A549 (cell line): ENCODE data around the gene FAM120B.

ENCODE experiments used
- CHD4 ChIP-seq: fragments of 200-600 bp; sonication (generic); IDR thresholded peaks from 2 replicates; pipeline ENCODE4 v1.6.1; 2016; ENCODE audit warnings: antibody characterized with exemption, mild to moderate bottlenecking, borderline replicate concordance
- EP300 ChIP-seq, 2 experiments: fragments of >200 bp; sonication (Bioruptor Twin); formaldehyde crosslinking; IDR thresholded peaks; 2 replicates in 1 of 2; 3 replicates in 1 of 2; pipeline ENCODE4 v1.6.1; 2016 to 2017
- ESRRA ChIP-seq: fragments of 150-350 bp; IDR thresholded peaks from 2 replicates; pipeline ENCODE4 v1.6.1; 2014; ENCODE audit warnings: mild to moderate bottlenecking, low read length, borderline replicate concordance
- FOXS1 ChIP-seq: fragments of 250-450 bp; sonication (Bioruptor Pico); IDR thresholded peaks from 2 replicates; pipeline ENCODE4 v1.5.0; 2020; ENCODE audit warnings: mild to moderate bottlenecking, moderate library complexity
- JUN ChIP-seq, 2 experiments: fragments of >200 bp; sonication (Bioruptor Twin); formaldehyde crosslinking; IDR thresholded peaks; 2 replicates in 1 of 2; 3 replicates in 1 of 2; pipeline ENCODE4 v1.6.1; 2016 to 2017
- KDM1A ChIP-seq: fragments of 200-600 bp; sonication (generic); IDR thresholded peaks from 2 replicates; pipeline ENCODE4 v1.6.1; 2016; ENCODE audit warnings: low read depth, mild to moderate bottlenecking
- MYC ChIP-seq: IDR thresholded peaks from 2 replicates; pipeline ENCODE4 v1.6.1; 2012; ENCODE audit warnings: mild to moderate bottlenecking, inconsistent platforms, low read length, improper control_type of control experiment, borderline replicate concordance
- NPAS2 ChIP-seq: fragments of 250-450 bp; sonication (Bioruptor Pico); IDR thresholded peaks from 2 replicates; pipeline ENCODE4 v1.8.0; 2022; ENCODE audit warnings: mild to moderate bottlenecking, moderate library complexity, borderline replicate concordance
- POLR2A ChIP-seq: IDR thresholded peaks from 2 replicates; pipeline ENCODE4 v1.6.1; 2012; ENCODE audit warnings: mild to moderate bottlenecking, low read length
- RAD21 ChIP-seq, 2 experiments: fragments of >200 bp in 1 of 2; sonication (Bioruptor Twin) in 1 of 2; formaldehyde crosslinking in 1 of 2; IDR thresholded peaks in 1 of 2; conservative IDR thresholded peaks in 1 of 2; 2 replicates in 1 of 2; 3 replicates in 1 of 2; pipeline ENCODE4 v1.6.1; 2012 to 2018; ENCODE audit warnings: inconsistent platforms in 1 of 2
- RCOR1 ChIP-seq: fragments of 150-350 bp; IDR thresholded peaks from 2 replicates; pipeline ENCODE4 v1.6.1; 2014; ENCODE audit warnings: antibody characterized with exemption, low read length, low read depth
- SMC3 ChIP-seq: fragments of >200 bp; sonication (Bioruptor Twin); formaldehyde crosslinking; IDR thresholded peaks from 3 replicates; pipeline ENCODE4 v1.6.1; 2018; ENCODE audit warnings: inconsistent platforms
- TF ChIP-seq, protein P1 (sequence below): fragments of >200 bp; sonication (Bioruptor Twin); formaldehyde crosslinking; IDR thresholded peaks from 3 replicates; pipeline ENCODE4 v1.5.1; 2016
- TF ChIP-seq, protein P2 (sequence below): fragments of 450-650 bp; IDR thresholded peaks from 2 replicates; pipeline ENCODE4 v1.6.1; 2014; ENCODE audit warnings: antibody characterized with exemption

DNA sequence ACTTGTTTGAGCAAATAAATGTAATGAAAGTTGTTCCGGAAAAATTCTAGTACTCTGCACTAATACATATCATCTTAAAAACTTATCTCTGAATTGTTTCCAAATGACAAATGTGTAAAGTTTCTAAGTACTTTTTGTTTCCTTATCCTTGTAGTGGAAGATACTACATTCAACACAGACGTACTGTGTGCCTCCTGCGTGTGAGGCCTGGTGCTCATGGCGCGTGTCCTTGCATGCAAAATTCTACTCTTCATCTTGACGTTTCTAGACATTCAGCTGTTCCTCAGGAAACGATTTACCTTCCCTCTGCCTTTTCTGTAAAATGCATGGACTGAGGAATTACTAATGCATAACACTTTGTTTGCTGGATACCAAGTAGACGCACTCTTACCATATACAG is 27.1 kb upstream of the FAM120B start:
- TF ChIP-seq JUN (IDR thresholded peaks at IDR 0.05) (no peak), MYC (no peak), NPAS2 (no peak), EP300 (IDR thresholded peaks at IDR 0.05) (no peak), RAD21 (conservative IDR thresholded peaks at IDR 0.05 in 1 of 2, IDR thresholded peaks at IDR 0.05 in 1 of 2) (no peak), RCOR1 (no peak), CHD4 (no peak), SMC3 (no peak), ESRRA (no peak), KDM1A (no peak), POLR2A (no peak), FOXS1 (CRISPR knock-in tag) (no peak)
- TF ChIP-seq, protein P1, sequence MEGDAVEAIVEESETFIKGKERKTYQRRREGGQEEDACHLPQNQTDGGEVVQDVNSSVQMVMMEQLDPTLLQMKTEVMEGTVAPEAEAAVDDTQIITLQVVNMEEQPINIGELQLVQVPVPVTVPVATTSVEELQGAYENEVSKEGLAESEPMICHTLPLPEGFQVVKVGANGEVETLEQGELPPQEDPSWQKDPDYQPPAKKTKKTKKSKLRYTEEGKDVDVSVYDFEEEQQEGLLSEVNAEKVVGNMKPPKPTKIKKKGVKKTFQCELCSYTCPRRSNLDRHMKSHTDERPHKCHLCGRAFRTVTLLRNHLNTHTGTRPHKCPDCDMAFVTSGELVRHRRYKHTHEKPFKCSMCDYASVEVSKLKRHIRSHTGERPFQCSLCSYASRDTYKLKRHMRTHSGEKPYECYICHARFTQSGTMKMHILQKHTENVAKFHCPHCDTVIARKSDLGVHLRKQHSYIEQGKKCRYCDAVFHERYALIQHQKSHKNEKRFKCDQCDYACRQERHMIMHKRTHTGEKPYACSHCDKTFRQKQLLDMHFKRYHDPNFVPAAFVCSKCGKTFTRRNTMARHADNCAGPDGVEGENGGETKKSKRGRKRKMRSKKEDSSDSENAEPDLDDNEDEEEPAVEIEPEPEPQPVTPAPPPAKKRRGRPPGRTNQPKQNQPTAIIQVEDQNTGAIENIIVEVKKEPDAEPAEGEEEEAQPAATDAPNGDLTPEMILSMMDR, result no peak
- TF ChIP-seq, protein P2, sequence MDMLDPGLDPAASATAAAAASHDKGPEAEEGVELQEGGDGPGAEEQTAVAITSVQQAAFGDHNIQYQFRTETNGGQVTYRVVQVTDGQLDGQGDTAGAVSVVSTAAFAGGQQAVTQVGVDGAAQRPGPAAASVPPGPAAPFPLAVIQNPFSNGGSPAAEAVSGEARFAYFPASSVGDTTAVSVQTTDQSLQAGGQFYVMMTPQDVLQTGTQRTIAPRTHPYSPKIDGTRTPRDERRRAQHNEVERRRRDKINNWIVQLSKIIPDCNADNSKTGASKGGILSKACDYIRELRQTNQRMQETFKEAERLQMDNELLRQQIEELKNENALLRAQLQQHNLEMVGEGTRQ, result no peak
